ENCODE measurements around the gene ALDOB. TPM values are rescaled to one million over a fixed set of nuclear protein-coding genes. Genes with fewer than 3 reads are reported as not detected.

ALDOB gene
- total RNA-seq, 1 experiment from 2014 or later = not detected

- no peaks in the 10 kb centered on the region for H3K79me2 ChIP-seq (ENCODE audit: low read length)
- no peaks in the 10 kb centered on the region for H4K20me1 ChIP-seq (ENCODE audit: insufficient read depth, low read depth, low read length)
- H3K9ac ChIP-seq (ENCODE audit: low read length) = no peak overlapping the region
- H2AFZ ChIP-seq (ENCODE audit: low read length) = no peak overlapping the region
- H3K27ac ChIP-seq (ENCODE audit: low read length) = no peak overlapping the region
- H3K9me3 ChIP-seq (ENCODE audit: low read length) = no peaks in the 10 kb centered on the region
- H3K4me1 ChIP-seq (ENCODE audit: low read length) = no peaks in the 10 kb centered on the region
- no peaks in the 10 kb centered on the region for H3K27me3 ChIP-seq (ENCODE audit: low read length)
- H3K36me3 ChIP-seq (ENCODE audit: insufficient read depth, low read length) = no peaks in the 10 kb centered on the region
- no peak overlapping the region for H3K4me2 ChIP-seq (ENCODE audit: low read depth, low read length, poor library complexity, severe bottlenecking)
- H3K9me2 ChIP-seq (replicated peaks; ENCODE audit: insufficient read depth, low read length) = no peaks in the 10 kb centered on the region
- H3K4me3 ChIP-seq (ENCODE audit: low read length) = no peak overlapping the region
- no peak for DNase-seq
Measured at GRCh38 chr9:101428909-101429308, 6.7 kb downstream of the ALDOB start.

GRCh38 chr9:101427957-101428655, 7.5 kb downstream of the ALDOB start:
- Histone ChIP-seq H3K9me3 (ENCODE audit: low read length) (no peaks in the 10 kb centered on the region), H3K9ac (ENCODE audit: low read length) (no peak overlapping the region), H3K27ac (ENCODE audit: low read length) (no peak overlapping the region), H3K27me3 (ENCODE audit: low read length) (no peaks in the 10 kb centered on the region), H3K4me3 (ENCODE audit: low read length) (no peak overlapping the region), H4K20me1 (ENCODE audit: insufficient read depth, low read depth, low read length) (no peaks in the 10 kb centered on the region), H3K79me2 (ENCODE audit: low read length) (no peaks in the 10 kb centered on the region), H3K4me1 (ENCODE audit: low read length) (no peaks in the 10 kb centered on the region), H2AFZ (ENCODE audit: low read length) (no peak overlapping the region), H3K4me2 (ENCODE audit: low read depth, low read length, poor library complexity, severe bottlenecking) (no peak overlapping the region), H3K9me2 (replicated peaks; ENCODE audit: insufficient read depth, low read length) (no peaks in the 10 kb centered on the region), H3K36me3 (ENCODE audit: insufficient read depth, low read length) (no peaks in the 10 kb centered on the region)
- DNase-seq = no peak

GRCh38 chr9:101427358-101427757, 8.2 kb downstream of the ALDOB start:
- Histone ChIP-seq H3K79me2 (ENCODE audit: low read length) (no peaks in the 10 kb centered on the region), H4K20me1 (ENCODE audit: insufficient read depth, low read depth, low read length) (no peaks in the 10 kb centered on the region), H3K9me3 (ENCODE audit: low read length) (no peaks in the 10 kb centered on the region), H3K9ac (ENCODE audit: low read length) (no peak overlapping the region), H3K4me3 (ENCODE audit: low read length) (no peak overlapping the region), H3K4me1 (ENCODE audit: low read length) (no peaks in the 10 kb centered on the region), H3K9me2 (replicated peaks; ENCODE audit: insufficient read depth, low read length) (no peaks in the 10 kb centered on the region), H3K27ac (ENCODE audit: low read length) (no peak overlapping the region), H3K4me2 (ENCODE audit: low read depth, low read length, poor library complexity, severe bottlenecking) (no peak overlapping the region), H2AFZ (ENCODE audit: low read length) (no peak overlapping the region), H3K36me3 (ENCODE audit: insufficient read depth, low read length) (no peaks in the 10 kb centered on the region), H3K27me3 (ENCODE audit: low read length) (no peaks in the 10 kb centered on the region)
- DNase-seq = no peak

GRCh38 chr9:101421653-101422065, 13.9 kb downstream of the ALDOB start:
- Histone ChIP-seq H3K9me3 (ENCODE audit: low read length) (no peaks in the 10 kb centered on the region), H3K4me3 (ENCODE audit: low read length) (no peak overlapping the region)

GRCh38 chr9:101419863-101420262, 15.7 kb downstream of the ALDOB start:
- H3K4me2 ChIP-seq (ENCODE audit: low read depth, low read length, poor library complexity, severe bottlenecking) = no peak overlapping the region
- no peaks in the 10 kb centered on the region for H3K9me2 ChIP-seq (replicated peaks; ENCODE audit: insufficient read depth, low read length)
- no peaks in the 10 kb centered on the region for H3K27me3 ChIP-seq (ENCODE audit: low read length)
- H4K20me1 ChIP-seq (ENCODE audit: insufficient read depth, low read depth, low read length) = no peaks in the 10 kb centered on the region
- no peaks in the 10 kb centered on the region for H3K79me2 ChIP-seq (ENCODE audit: low read length)
- H3K9me3 ChIP-seq (ENCODE audit: low read length) = no peaks in the 10 kb centered on the region
- H3K4me3 ChIP-seq (ENCODE audit: low read length) = no peak overlapping the region
- no peak overlapping the region for H2AFZ ChIP-seq (ENCODE audit: low read length)
- H3K9ac ChIP-seq (ENCODE audit: low read length) = no peak overlapping the region
- no peak overlapping the region for H3K27ac ChIP-seq (ENCODE audit: low read length)
- no peak for DNase-seq
- no peaks in the 10 kb centered on the region for H3K36me3 ChIP-seq (ENCODE audit: insufficient read depth, low read length)
- H3K4me1 ChIP-seq (ENCODE audit: low read length) = no peaks in the 10 kb centered on the region

More at GRCh38 chr9:101421653-101422065, 13.9 kb downstream of the ALDOB start:
- Histone ChIP-seq H3K9ac (ENCODE audit: low read length) (no peak overlapping the region), H3K4me2 (ENCODE audit: low read depth, low read length, poor library complexity, severe bottlenecking) (no peak overlapping the region), H3K27ac (ENCODE audit: low read length) (no peak overlapping the region), H3K79me2 (ENCODE audit: low read length) (no peaks in the 10 kb centered on the region), H3K27me3 (ENCODE audit: low read length) (no peaks in the 10 kb centered on the region), H3K9me2 (replicated peaks; ENCODE audit: insufficient read depth, low read length) (no peaks in the 10 kb centered on the region), H4K20me1 (ENCODE audit: insufficient read depth, low read depth, low read length) (no peaks in the 10 kb centered on the region), H3K36me3 (ENCODE audit: insufficient read depth, low read length) (no peaks in the 10 kb centered on the region), H3K4me1 (ENCODE audit: low read length) (no peaks in the 10 kb centered on the region), H2AFZ (ENCODE audit: low read length) (no peak overlapping the region)
- no peak for DNase-seq

- Histone ChIP-seq H3K9ac (ENCODE audit: low read length) (no peak overlapping the region), H3K79me2 (ENCODE audit: low read length) (no peaks in the 10 kb centered on the region), H3K27ac (ENCODE audit: low read length) (no peak overlapping the region), H3K9me2 (replicated peaks; ENCODE audit: insufficient read depth, low read length) (no peaks in the 10 kb centered on the region), H3K36me3 (ENCODE audit: insufficient read depth, low read length) (no peaks in the 10 kb centered on the region), H3K9me3 (ENCODE audit: low read length) (no peaks in the 10 kb centered on the region), H4K20me1 (ENCODE audit: insufficient read depth, low read depth, low read length) (no peaks in the 10 kb centered on the region), H2AFZ (ENCODE audit: low read length) (no peak overlapping the region), H3K27me3 (ENCODE audit: low read length) (no peaks in the 10 kb centered on the region), H3K4me2 (ENCODE audit: low read depth, low read length, poor library complexity, severe bottlenecking) (no peak overlapping the region), H3K4me3 (ENCODE audit: low read length) (no peak overlapping the region), H3K4me1 (ENCODE audit: low read length) (no peaks in the 10 kb centered on the region)
- DNase-seq = no peak
Measured at GRCh38 chr9:101418518-101419430, 16.8 kb downstream of the ALDOB start.

- Histone ChIP-seq H3K4me1 (ENCODE audit: low read length) (no peaks in the 10 kb centered on the region), H3K4me2 (ENCODE audit: low read depth, low read length, poor library complexity, severe bottlenecking) (no peak overlapping the region), H3K4me3 (ENCODE audit: low read length) (no peak overlapping the region), H3K79me2 (ENCODE audit: low read length) (no peaks in the 10 kb centered on the region), H3K9ac (ENCODE audit: low read length) (no peak overlapping the region), H3K9me3 (ENCODE audit: low read length) (peaks cover 2% of the 10 kb centered on the region; the same call in 1 of the 2 replicates), H3K27me3 (ENCODE audit: low read length) (no peaks in the 10 kb centered on the region), H3K9me2 (replicated peaks; ENCODE audit: insufficient read depth, low read length) (no peaks in the 10 kb centered on the region), H2AFZ (ENCODE audit: low read length) (no peak overlapping the region), H4K20me1 (ENCODE audit: insufficient read depth, low read depth, low read length) (no peaks in the 10 kb centered on the region), H3K36me3 (ENCODE audit: insufficient read depth, low read length) (no peaks in the 10 kb centered on the region), H3K27ac (ENCODE audit: low read length) (no peak overlapping the region)
- DNase-seq = no peak
Measured at GRCh38 chr9:101417977-101418376, 17.6 kb downstream of the ALDOB start.

GRCh38 chr9:101417389-101417788, 18.2 kb downstream of the ALDOB start:
- H2AFZ ChIP-seq (ENCODE audit: low read length) = no peak overlapping the region
- no peaks in the 10 kb centered on the region for H4K20me1 ChIP-seq (ENCODE audit: insufficient read depth, low read depth, low read length)
- no peak overlapping the region for H3K27ac ChIP-seq (ENCODE audit: low read length)
- DNase-seq = no peak
- peaks cover 3% of the 10 kb centered on the region; the same call in 1 of the 2 replicates for H3K9me3 ChIP-seq (ENCODE audit: low read length)
- no peak overlapping the region for H3K9ac ChIP-seq (ENCODE audit: low read length)
- no peaks in the 10 kb centered on the region for H3K9me2 ChIP-seq (replicated peaks; ENCODE audit: insufficient read depth, low read length)
- H3K4me1 ChIP-seq (ENCODE audit: low read length) = no peaks in the 10 kb centered on the region
- no peak overlapping the region for H3K4me3 ChIP-seq (ENCODE audit: low read length)
- no peak overlapping the region for H3K4me2 ChIP-seq (ENCODE audit: low read depth, low read length, poor library complexity, severe bottlenecking)
- no peaks in the 10 kb centered on the region for H3K27me3 ChIP-seq (ENCODE audit: low read length)
- no peaks in the 10 kb centered on the region for H3K36me3 ChIP-seq (ENCODE audit: insufficient read depth, low read length)
- H3K79me2 ChIP-seq (ENCODE audit: low read length) = no peaks in the 10 kb centered on the region
